Hematopoietic multipotent progenitor cell (in vitro differentiated cells): Measurements from ENCODE around the gene CENPL. TPM values are rescaled to one million over a fixed set of nuclear protein-coding genes. Genes with fewer than 3 reads are reported as not detected.
"Not testable (repeated sequence)": the region's sequence is repeated elsewhere in the genome, so short reads cannot be mapped to it uniquely, and the experiment has no call there.

ENCODE experiments used
- DNase-seq, 3 donors: peaks; one replicate each; pipeline ENCODE4 v3.0.0-alpha.2; 2011 to 2015; ENCODE audit warnings: low read depth in 2 of 3, low spot score in 2 of 3
- total RNA-seq: library from RNA; depleted of rRNA; stranded (reverse); fragments of >200 nt; gene quantifications from one replicate; pipeline ENCODE4 v1.2.3, GENCODE V29; 2012

CENPL gene
- total RNA-seq, 1 donor, result 4.0 TPM

- DNase-seq, result not testable (repeated sequence)
Observed at GRCh38 chr1:173859547-173859946, 34.9 kb upstream of the CENPL start.

- no peak for DNase-seq
Observed at GRCh38 chr1:173857363-173857917, 32.8 kb upstream of the CENPL start.

- DNase-seq, result no peak
Observed at GRCh38 chr1:173856903-173857302, 32.2 kb upstream of the CENPL start.

GRCh38 chr1:173856014-173856413 is 31.3 kb upstream of the CENPL start:
- no peak for DNase-seq

DNA sequence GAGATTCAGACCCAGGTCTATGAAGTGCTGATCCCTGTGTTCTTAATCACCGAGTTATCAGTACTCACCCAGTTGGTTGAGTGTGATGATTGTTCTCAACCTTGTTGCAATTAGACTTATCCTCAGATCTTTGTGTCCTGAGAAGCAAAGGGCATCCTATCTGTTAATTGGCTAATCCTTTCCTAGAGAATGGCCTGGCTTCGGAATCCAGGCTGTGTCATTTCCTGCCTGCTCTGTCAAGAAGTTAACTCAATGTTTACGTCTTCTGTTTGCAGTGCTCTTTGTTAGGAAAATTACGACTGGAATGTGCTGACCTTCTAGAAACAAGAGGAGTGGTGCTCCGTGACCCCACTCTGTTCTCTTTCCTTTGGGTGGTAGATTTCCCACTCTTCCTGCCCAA is 28.4 kb upstream of the CENPL start:
- DNase-seq, result no peak

DNA sequence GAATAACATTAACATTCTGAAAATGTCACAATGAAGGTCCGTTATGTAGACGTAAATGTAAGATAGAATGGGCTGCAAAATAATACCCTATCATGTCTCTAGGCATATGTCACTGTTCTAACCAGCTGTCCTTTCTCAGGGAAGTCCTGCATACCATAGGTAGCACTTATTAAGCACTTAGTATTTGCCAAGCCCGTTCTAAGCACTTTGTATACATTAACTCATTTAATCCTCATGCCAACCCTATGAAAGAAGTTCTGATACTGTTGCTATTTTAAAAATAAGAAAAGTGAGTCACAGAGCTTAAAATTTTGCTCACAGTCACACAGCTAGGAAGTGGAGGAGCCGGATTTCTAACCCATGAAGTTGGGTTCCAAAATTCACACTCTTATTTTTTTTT is 27.4 kb upstream of the CENPL start:
- no peak for DNase-seq

DNA sequence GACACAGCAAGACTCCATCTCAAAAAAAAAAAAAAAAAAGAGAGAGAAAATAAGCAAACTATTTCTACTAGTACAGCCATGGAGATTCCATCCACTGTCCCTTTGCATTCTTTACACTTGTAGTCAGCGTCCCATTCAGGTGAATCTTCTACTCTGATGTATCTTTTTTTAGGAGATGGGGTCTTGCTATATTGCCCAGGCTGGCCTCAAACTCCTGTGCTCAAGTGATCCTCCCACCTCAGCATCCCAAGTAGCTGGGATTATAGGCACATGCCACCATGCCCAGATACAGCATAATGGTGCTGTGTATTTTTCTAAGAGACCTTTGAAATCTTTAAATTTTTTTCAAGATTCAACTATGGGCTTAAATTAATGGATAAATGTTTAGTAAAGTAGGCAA is 8.1 kb upstream of the CENPL start:
- no peak for DNase-seq

- no peak for DNase-seq
Observed at GRCh38 chr1:173827611-173828010, 2.9 kb upstream of the CENPL start.

DNA sequence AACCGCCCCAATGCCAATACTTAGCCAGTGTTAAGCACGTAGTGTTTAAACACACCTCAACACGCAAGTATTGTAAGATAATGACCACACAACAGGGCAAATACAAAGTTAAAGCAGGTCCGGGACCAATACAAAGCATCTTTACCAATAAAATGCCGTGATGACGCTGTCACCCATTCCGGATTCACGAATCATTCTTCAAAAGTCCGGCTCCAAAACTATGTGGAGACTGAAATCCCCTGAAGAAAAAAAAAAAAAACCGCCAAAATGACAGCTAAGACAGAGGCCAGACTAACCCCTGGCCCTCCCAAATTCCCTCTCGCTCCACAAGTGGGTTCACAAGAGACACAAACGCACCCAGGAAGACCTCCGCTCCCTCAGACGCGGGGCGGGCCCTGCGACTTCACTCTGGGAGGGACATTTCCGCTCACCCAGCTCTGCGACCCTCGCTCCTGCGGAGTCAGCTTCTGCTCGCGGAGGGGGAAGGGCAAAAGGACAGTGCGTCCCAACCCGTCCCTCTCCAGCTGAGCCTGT is 835 bp downstream of the CENPL start:
- DNase-seq, result peak in 1 of 3 donors; percentile 3

- DNase-seq, result no peak
Observed at GRCh38 chr1:173821680-173822079, 3.0 kb downstream of the CENPL start.

- DNase-seq, result no peak
Observed at GRCh38 chr1:173818459-173818858, 6.2 kb downstream of the CENPL start.

- DNase-seq, result not testable (repeated sequence)
Observed at GRCh38 chr1:173813654-173814053, 11.0 kb downstream of the CENPL start.

- DNase-seq, result no peak
Observed at GRCh38 chr1:173802961-173803360, 21.7 kb downstream of the CENPL start.

DNA sequence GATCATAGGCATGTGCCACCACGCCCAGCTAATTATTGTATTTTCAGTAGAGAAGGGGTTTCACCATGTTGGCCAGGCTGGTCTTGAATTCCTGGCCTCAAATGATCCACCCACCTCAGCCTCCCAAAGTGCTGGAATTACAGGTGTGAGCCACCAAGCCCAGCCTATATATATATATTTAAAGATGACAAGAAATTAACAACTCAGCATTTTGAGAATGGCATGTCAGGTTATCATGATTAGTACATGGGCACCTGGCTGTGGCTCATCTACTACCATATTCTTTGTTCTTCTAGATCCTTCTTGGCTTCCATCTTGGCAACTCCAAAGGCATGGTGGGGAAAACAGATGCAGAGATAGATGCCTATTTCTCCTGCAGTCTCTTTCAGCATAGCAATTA is 24.7 kb downstream of the CENPL start:
- not testable (repeated sequence) for DNase-seq

DNA sequence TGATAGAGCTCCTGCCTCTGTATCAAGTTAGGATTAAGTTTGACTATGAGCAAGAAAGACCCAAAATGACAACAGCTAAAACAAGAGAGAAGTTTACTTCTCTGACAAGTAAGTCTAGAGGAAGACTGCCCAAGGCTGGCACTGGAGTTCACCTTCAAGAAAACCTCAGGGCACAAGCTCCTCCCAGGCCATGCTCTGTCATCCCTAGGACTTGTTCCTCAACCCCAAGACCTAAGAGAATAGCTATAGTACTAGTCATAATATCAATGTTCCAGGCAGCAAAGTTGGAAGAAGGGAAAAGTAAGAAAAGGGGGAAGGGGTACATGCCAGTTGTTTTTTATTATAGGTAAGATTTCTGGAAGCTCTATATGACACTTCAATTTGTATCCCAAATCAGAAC is 26.6 kb downstream of the CENPL start:
- DNase-seq, result no peak

GRCh38 chr1:173789841-173790240 is 34.8 kb downstream of the CENPL start:
- DNase-seq, result no peak

- no peak for DNase-seq
Observed at GRCh38 chr1:173784997-173785396, 39.7 kb downstream of the CENPL start.

- DNase-seq, result no peak
Observed at GRCh38 chr1:173779936-173780335, 44.7 kb downstream of the CENPL start.

DNA sequence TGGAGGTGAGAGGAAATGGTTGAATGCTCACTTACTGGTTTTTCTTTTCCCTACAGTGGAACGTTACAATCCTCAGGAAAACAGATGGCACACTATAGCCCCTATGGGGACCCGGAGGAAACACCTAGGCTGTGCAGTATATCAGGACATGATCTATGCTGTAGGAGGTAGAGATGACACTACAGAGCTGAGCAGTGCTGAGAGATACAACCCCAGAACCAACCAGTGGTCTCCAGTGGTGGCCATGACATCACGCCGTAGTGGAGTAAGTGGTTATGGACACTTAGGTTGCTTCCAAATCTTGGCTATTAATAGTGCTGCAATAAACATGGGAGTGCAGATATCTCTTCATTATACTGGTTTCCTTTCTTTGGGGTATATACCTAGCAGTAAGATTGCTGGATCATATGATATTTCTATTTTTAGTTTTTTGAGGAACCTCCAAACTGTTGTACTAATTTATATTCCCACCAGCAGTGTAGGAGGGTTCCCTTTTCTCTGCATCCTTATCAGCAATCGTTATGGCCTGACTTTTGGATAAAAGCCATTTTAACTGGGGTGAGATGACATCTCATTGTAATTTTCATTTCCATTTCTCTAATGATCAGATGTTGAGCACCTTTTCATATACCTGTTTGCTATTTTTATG is 49.0 kb downstream of the CENPL start:
- DNase-seq, result peak in 1 of 3 donors; percentile 15

GRCh38 chr1:173771560-173771959 is 53.1 kb downstream of the CENPL start:
- no peak for DNase-seq

- not testable (repeated sequence) for DNase-seq
Observed at GRCh38 chr1:173770330-173770729, 54.4 kb downstream of the CENPL start.

DNA sequence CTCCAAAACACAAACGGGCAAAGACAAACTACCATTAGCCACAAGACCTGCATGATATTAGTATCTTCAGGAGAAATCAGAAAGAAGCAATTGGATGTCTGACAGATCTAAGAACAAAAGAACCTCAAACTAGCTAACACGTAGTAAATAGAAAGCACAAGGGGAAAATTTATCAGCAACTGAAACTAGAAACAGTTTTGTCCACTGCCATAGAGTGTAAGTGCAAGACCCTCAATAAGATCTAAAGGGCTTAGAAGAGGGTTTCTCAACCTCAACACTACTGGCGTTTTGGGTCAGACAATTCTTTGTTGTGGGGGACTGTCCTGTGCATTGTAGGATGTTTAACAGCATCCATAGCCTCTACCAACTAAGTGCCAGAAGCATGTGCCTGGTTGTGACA is 55.9 kb downstream of the CENPL start:
- no peak for DNase-seq

- DNase-seq, result no peak
Observed at GRCh38 chr1:173768206-173768605, 56.5 kb downstream of the CENPL start.
